ENCODE data around the gene MAN2A2.
A peak's percentile ranks its signal among the peaks of the same experiment; 100 is the strongest.
"Not testable (repeated sequence)": the region's sequence is repeated elsewhere in the genome, so short reads cannot be mapped to it uniquely, and the experiment has no call there.

Gene MAN2A2

DNA sequence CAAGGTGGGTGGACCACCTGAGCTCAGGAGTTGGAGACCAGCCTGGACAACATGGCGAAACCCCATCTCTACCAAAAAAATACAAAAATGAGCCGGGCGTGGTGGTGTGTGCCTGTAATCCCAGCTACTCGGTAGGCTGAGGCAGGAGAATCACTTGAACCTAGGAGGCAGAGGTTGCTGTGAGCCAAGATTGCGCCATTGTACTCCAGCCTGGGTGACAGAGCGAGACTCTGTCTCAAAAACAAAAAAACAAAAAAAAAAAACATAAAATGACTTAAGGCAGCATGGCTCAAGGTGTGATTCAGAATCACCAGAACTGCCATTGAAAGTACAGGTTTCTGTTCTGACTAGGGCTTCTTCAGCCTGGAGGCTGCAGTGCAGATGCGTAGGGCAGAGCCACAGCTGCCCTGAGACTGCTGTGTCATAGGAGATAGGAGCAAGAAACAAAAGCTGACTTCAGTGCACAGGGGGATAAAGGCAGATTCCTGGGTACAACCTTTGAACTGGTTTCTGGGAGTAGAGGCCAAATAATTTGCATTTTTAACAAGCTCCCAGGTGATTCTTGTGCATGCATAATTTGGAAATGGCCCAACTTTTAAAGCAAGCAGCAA is 19.7 kb downstream of the MAN2A2 start:
- not testable (repeated sequence) for DNase-seq

- no peak for DNase-seq
These were observed 21.3 kb downstream of the MAN2A2 start for GRCh38 chr15:90924375-90924774.

GRCh38 chr15:90926766-90927165 is 23.7 kb downstream of the MAN2A2 start:
- DNase-seq, result not testable (repeated sequence)

- not testable (repeated sequence) for DNase-seq
These were observed 25.0 kb downstream of the MAN2A2 start for GRCh38 chr15:90928106-90928505.

GRCh38 chr15:90929246-90930019 is 26.3 kb downstream of the MAN2A2 start:
- no peak for DNase-seq

- no peak for DNase-seq
These were observed 27.9 kb downstream of the MAN2A2 start for GRCh38 chr15:90930861-90931574.

DNA sequence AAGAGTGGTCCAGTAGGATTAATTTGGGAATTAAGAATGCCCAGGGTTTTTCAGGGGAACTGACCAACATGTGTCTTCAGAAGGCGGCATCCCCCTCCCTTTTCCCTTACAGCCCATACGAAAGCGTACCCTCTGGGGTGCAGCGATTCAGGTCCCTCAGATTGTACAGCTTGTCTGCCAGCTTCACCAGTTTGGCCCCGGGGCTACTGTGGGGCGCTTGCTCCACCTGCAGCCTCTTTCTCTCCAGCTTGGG is 28.4 kb downstream of the MAN2A2 start:
- DNase-seq, result no peak

- DNase-seq, result peak; percentile 59
These were observed 28.9 kb downstream of the MAN2A2 start, which contains the start of gene HDDC3 for GRCh38 chr15:90931828-90932659. TSS of gene HDDC3 (minus strand) at chr15:90932549. CDS start at chr15:90932540, 9 bp downstream.

- no peak for DNase-seq
These were observed 29.5 kb downstream of the MAN2A2 start for GRCh38 chr15:90932660-90932991.

DNA sequence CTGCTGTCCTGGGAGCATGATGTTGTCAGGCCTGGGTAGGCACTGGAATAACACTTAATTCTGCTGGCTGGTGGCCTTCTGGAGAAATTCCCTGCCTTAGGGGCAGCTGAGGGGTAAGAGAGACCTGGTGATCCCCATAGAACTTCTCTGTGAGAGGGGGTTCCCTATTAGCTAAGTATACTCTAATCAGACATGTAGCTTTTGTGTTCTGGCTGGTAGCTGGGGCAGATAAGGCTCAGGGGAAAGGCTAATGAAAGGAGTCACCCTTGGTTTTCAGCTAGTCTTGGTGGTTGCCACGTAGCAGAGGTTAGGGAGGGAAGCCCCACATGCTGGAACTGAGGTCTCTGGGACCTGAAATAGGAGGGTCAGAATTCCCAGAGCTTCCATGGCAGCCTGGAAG is 30.2 kb downstream of the MAN2A2 start:
- DNase-seq, result no peak

DNA sequence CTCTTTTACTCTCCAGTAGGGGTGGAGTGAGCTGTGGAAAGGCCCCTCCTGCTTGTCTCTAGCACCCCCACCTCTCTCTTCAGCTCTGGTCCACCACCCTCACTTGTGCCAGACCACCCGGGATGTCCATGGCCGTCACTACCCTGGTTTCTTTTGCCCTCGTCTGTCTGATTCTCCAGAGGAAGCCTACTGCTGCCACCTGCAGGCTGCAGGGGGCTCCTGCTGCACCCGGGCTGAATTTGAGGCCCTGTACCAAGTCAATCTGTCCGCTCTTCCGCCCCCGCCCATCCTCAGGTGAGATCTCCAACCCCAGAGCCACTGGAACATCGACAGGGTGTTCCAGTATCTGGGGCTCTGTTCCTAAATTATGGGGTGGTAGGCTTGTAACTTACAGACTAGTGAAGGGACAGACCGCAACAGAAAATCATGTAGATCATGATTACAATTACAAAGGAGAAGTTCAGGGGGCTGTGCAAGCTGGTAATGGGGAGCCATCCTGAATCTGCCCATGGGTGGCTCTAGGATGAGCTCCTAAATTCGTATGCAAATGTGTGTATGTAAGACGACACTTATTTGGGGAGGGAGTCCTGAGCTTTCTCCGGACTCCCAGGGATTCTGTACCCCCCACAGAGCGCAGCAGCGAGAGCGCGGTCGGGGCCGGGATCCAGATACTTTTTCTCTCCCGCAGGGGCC is 31.3 kb downstream of the MAN2A2 start:
- DNase-seq, result peak; percentile 42

- peak; percentile 61 for DNase-seq
These were observed 32.0 kb downstream of the MAN2A2 start, which contains the start of gene UNC45A for GRCh38 chr15:90934949-90935751. TSS of gene UNC45A (plus strand) at chr15:90935285. CDS start at chr15:90935325, 40 bp downstream.

DNA sequence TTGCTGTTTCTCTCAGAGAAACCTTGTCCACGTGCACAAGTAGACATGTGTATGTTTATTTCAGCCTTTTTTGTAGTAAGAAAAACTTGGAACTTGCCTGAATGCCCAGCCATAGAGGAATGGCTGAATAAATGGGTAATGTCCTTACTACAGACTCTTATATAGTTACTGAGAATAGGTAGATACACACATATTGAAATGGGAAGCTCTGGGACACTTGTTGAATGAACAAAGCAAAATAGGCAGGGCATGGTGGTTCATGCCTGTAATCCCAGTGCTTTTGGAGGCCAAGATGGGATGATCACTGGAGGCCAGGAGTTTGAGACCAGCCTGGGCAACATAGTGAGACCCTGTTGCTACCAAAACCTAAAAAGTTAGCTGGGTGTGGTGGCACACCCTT is 33.7 kb downstream of the MAN2A2 start:
- DNase-seq, result no peak

DNA sequence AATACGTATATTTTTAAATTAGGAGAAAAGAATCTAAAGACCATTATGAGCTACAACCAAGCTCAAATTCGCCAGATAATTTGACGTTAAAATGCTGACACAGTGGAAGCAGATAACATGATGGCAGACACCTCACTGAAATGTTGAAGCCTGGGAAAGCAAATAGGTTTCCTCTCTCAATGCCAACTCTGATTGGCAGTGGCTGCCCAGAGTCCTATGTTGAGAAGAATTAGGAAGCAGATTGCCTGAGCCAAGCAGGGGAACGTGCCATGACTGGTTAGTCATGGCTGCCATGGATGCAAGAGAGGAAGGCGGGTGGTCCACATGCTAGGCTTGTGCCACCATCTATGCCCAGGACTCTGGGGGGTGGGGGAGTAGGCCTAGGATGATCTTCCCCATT is 35.2 kb downstream of the MAN2A2 start:
- DNase-seq, result no peak

- no peak for DNase-seq
These were observed 36.7 kb downstream of the MAN2A2 start for GRCh38 chr15:90939756-90940155.

DNA sequence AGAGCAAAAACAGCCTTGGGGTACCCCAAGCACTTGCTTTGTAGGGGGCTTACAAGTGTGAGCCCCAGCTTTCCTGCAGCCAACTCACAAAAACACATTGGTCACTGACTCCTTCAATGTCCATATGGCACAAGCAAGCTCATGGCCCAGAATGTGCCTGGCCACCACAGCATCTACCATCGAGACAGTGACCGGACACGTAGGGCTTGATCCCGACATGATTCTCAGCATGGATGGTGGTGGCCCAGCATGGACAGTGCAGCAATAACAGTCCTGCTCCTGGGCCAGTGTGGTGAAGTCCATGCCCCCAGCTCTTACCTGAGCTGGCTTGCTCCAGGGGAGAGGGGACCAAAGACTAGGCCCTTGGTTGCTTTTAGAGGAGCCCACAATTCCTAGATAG is 37.9 kb downstream of the MAN2A2 start:
- no peak for DNase-seq

DNA sequence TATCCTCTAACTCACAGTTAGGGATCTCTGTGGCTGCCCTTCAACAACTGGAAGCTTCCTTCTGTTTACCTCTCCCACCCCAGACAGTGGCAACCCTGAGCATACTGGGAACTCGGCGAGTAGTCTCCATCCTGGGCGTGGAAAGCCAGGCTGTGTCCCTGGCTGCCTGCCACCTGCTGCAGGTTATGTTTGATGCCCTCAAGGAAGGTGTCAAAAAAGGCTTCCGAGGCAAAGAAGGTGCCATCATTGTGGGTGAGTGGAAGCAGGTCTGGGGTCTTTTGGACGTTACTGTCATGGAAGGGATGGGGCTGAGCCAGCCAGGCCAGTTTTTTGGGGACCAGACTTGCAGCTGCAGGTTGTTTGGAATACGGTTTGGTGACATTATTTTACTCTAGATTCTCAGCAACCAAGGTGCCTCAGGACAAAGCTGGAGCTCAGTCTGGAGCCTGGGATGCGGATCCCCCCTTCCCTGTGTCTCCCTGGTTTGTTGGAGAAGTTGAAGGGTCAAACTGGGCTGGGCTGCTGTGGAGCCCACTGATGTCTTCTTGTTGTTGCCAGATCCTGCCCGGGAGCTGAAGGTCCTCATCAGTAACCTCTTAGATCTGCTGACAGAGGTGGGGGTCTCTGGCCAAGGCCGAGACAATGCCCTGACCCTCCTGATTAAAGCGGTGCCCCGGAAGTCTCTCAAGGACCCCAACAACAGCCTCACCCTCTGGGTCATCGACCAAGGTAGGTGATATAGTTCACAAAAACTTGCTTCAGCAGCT is 39.4 kb downstream of the MAN2A2 start:
- no peak for DNase-seq

DNA sequence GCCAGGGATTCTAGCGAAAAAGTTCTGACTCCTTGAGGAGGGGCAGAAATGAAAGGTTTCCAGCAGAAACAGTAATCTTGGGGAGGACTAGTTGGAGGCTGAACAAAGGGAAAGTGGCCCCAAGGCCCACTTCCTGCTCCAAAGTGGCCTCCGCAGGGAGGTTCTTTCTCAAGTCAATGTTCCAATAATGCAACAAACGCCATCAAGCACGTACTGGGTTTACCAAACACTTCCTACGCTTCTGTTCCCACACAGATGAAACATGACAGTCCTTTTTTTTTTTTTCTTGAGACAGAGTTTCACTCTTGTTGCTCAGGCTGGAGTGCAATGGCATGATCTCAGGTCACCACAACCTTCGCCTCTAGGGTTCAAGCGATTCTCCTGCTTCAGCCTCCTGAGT is 42.0 kb downstream of the MAN2A2 start:
- DNase-seq, result no peak

DNA sequence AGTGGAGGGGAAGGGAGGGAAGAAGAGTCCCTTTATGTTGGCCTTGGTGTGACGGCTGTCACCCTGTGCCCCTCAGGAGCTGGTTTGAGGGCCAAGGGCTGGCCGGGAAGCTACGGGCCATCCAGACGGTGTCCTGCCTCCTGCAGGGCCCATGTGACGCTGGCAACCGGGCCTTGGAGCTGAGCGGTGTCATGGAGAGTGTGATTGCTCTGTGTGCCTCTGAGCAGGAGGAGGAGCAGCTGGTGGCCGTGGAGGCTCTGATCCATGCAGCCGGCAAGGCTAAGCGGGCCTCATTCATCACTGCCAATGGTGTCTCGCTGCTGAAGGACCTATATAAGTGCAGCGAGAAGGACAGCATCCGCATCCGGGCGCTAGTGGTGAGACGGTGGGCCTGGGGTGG is 43.4 kb downstream of the MAN2A2 start:
- no peak for DNase-seq

DNA sequence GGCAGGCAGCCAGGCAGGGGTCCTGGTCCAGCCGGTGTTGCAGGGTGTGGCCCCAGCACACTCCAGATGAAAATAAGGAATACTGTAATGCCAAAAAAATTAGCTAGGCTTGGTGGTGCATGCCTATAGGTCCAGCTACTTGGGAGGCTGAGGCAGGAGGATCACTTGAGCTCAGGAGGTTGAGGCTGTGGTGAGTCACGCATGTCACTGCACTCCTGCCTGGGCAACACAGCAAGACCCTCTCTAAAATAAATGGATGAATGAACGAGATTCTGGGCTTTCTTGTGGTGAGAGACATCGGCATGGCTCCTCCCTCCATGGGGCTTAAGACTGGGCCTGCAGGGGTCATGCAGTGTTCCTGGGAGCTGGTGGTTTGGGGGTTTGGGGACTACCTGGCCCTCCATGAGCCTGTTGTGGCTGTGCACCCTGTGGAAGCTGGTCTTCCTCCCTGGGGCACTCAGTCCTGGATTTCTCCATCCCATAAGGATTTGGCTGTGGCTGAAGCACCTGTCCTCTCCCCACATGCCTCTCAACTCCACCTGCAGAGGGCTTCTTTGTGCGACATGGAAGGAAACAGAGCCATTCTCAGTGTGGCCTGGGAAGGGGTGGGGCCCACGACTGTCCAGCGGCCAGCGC is 44.0 kb downstream of the MAN2A2 start:
- no peak for DNase-seq
